GM12801 (cell line): ENCODE data around the gene WNT8A.

Experiments
- TF ChIP-seq, protein P1 (sequence below): IDR thresholded peaks from one replicate; pipeline ENCODE4 v1.5.1; 2011; ENCODE audit warnings: control low read depth; ENCODE audit not compliant: insufficient read length; ENCODE audit errors: extremely low read depth

The WNT8A gene

DNA sequence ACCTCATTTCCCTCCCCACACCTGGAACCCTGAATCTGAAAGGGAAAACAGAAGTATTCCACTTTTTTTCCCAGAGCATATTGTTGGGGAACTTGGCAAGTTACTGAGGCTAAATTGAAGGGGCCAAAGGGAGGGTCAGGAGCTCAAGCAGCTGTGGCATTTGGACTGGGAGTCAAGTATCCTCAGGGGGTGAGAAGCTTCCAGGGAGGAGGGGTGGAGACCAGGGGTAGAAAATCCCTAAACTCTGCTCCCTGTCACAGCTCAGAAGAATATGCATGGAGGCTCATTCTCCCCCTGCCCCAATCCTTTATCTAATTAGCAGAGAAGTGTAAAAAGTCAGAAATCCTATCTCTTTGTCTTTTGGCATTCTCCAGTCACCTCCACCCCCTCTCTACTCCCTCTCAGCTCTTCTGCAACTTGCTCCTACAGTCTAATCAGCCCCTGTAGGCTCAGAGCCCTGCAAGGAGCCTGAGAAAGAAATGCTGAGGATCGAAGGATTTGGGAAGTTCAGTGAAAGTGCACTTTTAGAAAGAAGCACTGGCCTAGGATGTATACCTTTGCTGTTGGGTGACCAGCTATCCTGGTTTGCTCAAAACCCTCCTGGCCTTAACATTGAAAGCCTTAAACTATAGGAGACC is 5.7 kb upstream of the WNT8A start:
- TF ChIP-seq, protein P1, sequence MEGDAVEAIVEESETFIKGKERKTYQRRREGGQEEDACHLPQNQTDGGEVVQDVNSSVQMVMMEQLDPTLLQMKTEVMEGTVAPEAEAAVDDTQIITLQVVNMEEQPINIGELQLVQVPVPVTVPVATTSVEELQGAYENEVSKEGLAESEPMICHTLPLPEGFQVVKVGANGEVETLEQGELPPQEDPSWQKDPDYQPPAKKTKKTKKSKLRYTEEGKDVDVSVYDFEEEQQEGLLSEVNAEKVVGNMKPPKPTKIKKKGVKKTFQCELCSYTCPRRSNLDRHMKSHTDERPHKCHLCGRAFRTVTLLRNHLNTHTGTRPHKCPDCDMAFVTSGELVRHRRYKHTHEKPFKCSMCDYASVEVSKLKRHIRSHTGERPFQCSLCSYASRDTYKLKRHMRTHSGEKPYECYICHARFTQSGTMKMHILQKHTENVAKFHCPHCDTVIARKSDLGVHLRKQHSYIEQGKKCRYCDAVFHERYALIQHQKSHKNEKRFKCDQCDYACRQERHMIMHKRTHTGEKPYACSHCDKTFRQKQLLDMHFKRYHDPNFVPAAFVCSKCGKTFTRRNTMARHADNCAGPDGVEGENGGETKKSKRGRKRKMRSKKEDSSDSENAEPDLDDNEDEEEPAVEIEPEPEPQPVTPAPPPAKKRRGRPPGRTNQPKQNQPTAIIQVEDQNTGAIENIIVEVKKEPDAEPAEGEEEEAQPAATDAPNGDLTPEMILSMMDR = no peak

DNA sequence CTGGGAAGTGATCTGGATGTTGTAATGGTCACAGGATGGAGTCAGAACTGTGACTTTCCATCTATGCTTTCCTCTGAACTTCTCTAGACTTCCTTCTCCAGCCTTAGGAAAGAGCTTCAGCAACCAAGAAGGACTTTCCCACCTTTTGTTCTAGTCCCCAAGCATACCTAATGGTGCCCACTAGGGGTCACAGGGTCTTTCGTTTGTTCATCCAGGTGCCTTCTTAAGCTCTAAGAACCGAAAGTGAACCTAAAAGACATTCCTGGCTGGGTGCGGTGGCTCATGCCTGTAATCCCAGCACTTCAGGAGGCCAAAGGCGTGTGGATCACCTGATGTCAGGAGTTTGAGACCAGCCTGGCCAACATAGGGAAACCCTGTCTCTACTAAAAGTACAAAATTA is 1.8 kb upstream of the WNT8A start:
- TF ChIP-seq, protein P1 = no peak

DNA sequence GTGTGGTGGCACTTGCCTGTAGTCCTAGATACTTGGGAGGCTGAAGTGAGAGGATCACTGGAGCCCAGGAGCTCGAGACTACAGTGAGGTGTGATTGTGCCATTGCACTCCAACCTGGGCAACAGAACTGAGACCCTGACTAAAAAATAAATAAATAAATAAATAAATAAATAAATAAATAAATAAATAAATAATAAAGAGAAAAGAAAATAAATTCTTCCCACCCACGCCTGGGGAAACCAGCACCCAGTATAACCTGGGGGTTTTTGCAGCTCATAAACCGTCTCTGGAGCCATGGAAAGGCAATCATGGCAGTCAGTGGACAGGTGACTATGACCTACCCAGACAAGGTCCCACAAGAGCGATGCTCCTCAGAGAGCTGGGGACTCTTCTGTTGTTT is 7.9 kb downstream of the WNT8A start:
- TF ChIP-seq, protein P1 = no peak

DNA sequence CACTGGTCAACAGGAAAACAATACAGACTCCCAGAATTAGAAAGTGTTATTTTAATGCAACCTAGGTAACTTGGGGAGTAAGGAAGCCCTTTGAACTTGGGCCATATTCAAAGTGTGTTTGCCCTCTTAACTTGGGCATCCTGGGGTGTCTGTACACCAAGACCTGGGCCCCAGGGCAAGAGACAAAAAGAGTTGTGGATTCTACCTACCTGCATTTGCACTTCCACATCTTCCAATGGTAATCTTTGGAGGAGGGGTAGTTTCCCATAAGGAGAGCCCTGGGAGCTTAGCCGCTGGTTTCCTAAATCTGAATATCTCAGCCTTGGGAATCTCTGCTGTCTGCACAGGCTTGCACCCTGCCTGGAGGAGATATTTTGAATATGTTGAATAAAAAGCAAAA is 8.5 kb downstream of the WNT8A start:
- TF ChIP-seq, protein P1 = no peak

DNA sequence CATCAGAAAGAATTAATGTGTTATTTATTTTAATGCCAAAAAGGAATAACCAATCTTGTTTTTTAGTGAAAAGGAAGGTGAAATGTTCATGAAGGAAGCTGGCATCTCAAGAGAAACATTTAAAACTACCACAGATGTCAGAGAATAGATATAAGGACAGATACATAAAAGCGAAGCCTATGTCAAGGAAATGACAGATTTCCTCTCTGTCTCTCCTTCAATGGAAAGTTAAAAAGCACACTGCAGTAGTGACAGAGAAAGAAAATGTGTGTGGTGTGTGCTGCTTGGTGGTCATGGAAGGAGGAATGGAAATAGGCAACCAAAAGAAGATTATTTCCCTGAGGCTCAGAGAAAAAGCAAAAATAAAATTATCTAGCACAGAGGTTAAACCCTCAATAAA is 9.2 kb downstream of the WNT8A start:
- TF ChIP-seq, protein P1 = no peak

DNA sequence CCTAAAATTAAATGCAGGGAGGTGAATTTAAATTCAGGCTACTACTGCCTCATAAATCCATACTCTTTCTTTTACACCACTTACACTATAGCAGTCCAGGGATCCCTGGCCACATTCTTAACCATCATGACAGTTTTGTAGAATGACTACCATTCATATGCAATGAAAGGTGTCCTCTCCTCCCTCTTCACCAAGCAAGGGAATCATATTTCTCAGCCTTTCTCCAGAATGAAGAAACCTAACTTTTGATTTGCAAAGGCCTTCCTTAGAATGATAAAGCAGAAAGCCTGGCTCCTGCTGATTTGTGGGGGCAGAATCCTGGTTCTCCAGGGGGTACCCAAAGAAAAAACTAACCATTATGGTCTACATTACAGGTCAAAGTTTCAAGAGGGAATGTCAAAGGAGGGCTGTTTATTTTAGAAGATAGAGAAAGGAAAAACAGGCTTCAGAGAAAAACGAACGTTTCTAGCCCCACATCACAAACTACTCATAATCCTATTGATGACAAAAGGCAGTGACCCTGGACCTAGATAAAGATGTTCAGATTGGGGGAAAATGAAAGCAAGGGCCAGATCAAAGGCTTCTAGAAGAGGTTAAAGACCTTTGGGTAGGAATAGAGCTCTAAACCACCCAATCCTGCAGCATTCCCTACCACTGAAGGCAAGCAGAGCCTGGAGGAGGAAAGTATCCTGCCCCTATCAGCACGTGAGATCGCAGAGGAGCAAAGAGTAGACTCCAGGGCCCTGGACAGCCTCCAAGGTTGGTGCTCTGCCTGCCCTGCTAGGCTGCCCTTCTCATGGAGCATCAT is 11.5 kb downstream of the WNT8A start:
- TF ChIP-seq, protein P1 = no peak

DNA sequence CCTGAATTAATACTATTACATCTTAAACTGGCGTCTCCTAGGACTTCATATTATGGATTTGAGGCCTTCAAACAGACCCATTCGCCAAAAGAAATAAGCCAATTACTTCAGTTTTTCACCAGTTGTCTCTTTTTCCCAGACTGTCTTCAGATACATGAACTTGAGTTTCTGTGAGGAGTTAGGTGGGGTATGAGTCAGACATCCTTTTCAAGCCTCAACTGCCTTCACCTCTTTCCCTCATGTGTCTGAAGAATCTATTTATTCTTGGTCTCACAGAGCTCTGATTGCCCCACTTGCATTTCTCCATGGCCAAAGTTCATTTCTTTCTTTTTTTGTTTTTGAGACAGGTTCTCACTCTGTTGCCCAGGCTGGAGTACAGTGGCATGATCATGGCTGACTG is 12.5 kb downstream of the WNT8A start:
- TF ChIP-seq, protein P1 = no peak
